HepG2 (cell line): ENCODE data around the gene GLG1. TPM values are rescaled to one million over a fixed set of nuclear protein-coding genes. Genes with fewer than 3 reads are reported as not detected.

Experiments
- BRCA1 ChIP-seq: sonication (generic); formaldehyde crosslinking; IDR thresholded peaks from 2 replicates; pipeline ENCODE4 v1.4.0; 2020; ENCODE audit warnings: missing genetic modification reagents
- EHMT2 ChIP-seq: fragments of 200-600 bp; sonication (generic); IDR thresholded peaks from 2 replicates; pipeline ENCODE4 v1.7.0; 2017; ENCODE audit warnings: antibody characterized with exemption, low read depth, low read length, borderline replicate concordance
- HNF1B ChIP-seq: sonication (generic); formaldehyde crosslinking; IDR thresholded peaks from 2 replicates; pipeline ENCODE4 v1.5.1; 2020; ENCODE audit warnings: mild to moderate bottlenecking, moderate library complexity, missing genetic modification reagents
- IKZF1 ChIP-seq: fragments of 450-650 bp; IDR thresholded peaks from 2 replicates; pipeline ENCODE4 v1.7.1; 2016
- KAT2B ChIP-seq: fragments of 150-350 bp; IDR thresholded peaks from 2 replicates; pipeline ENCODE4 v1.6.1; 2014; ENCODE audit warnings: low read depth, low read length, borderline replicate concordance
- KDM6A ChIP-seq: IDR thresholded peaks from 2 replicates; pipeline ENCODE4 v1.6.1; 2016; ENCODE audit warnings: low read depth
- KMT2A ChIP-seq: sonication (generic); formaldehyde crosslinking; IDR thresholded peaks from 2 replicates; pipeline ENCODE4 v1.4.0; 2020; ENCODE audit warnings: missing genetic modification reagents
- MIER2 ChIP-seq: IDR thresholded peaks from 2 replicates; pipeline ENCODE4 v1.6.1; 2016; ENCODE audit warnings: missing biosample characterization, missing genetic modification reagents
- NAIF1 ChIP-seq: sonication (generic); formaldehyde crosslinking; IDR thresholded peaks from 2 replicates; pipeline ENCODE4 v1.5.0; 2020; ENCODE audit warnings: mild to moderate bottlenecking, missing genetic modification reagents, borderline replicate concordance
- NFE2L2 ChIP-seq: fragments of 150-350 bp; IDR thresholded peaks from 2 replicates; pipeline ENCODE4 v1.6.1; 2014; ENCODE audit warnings: low read length
- SMAD1 ChIP-seq: sonication (generic); formaldehyde crosslinking; IDR thresholded peaks from 2 replicates; pipeline ENCODE4 v1.4.0; 2020; ENCODE audit warnings: missing genetic modification reagents, low read depth, mild to moderate bottlenecking, borderline replicate concordance
- ZBTB33 ChIP-seq: sonication (generic); formaldehyde crosslinking; IDR thresholded peaks from 2 replicates; pipeline ENCODE4 v1.4.0; 2020; ENCODE audit warnings: missing genetic modification reagents
- ZNF256 ChIP-seq: sonication (generic); formaldehyde crosslinking; conservative IDR thresholded peaks from 2 replicates; pipeline ENCODE4 v1.4.0; 2020; ENCODE audit warnings: missing genetic modification reagents
- ZNF318 ChIP-seq: sonication (generic); formaldehyde crosslinking; IDR thresholded peaks from 2 replicates; pipeline ENCODE4 v1.4.0; 2020; ENCODE audit warnings: mild to moderate bottlenecking, missing genetic modification reagents
- ZNF432 ChIP-seq: sonication (generic); formaldehyde crosslinking; IDR thresholded peaks from 2 replicates; pipeline ENCODE4 v1.5.0; 2020; ENCODE audit warnings: missing genetic modification reagents, mild to moderate bottlenecking, borderline replicate concordance
- ZNF547 ChIP-seq: sonication (generic); formaldehyde crosslinking; IDR thresholded peaks from 2 replicates; pipeline ENCODE4 v1.5.1; 2020; ENCODE audit warnings: mild to moderate bottlenecking, missing genetic modification reagents
- polyA plus RNA-seq, 8 experiments: library from polyadenylated mRNA; depleted of rRNA in 3 of 8; stranded (reverse) in 7 of 8; unstranded in 1 of 8; fragments of >200 nt; fragmentation: Illumina TruSeq in 4 of 8; extraction: Trizol in 4 of 8; gene quantifications; 2 replicates each; pipeline versions ENCODE4 v1.2.1 to v1.2.3, GENCODE V29; 2011 to 2016; ENCODE audit warnings: low read depth in 4 of 8, missing spikeins in 1 of 8, mixed read lengths in 1 of 8; ENCODE audit not compliant: insufficient read depth in 1 of 8
- total RNA-seq, 5 experiments: library from RNA; depleted of rRNA; stranded (reverse); fragments of >200 nt; fragmentation: Illumina TruSeq; extraction: Trizol; gene quantifications; 2 replicates each; pipeline ENCODE4 v1.2.3, GENCODE V29; 2016; ENCODE audit warnings: low read depth in 1 of 5

GLG1 gene
- total and polyA plus RNA-seq, 2 of the 13 experiments (the other 11 are each of a cell fraction or from before 2014, with no cell fraction given): 87.7 to 141 TPM

- no peak for TF ChIP-seq ZNF547 (CRISPR knock-in tag)
- peak; percentile 65; the same call in 1 of the 2 replicates for TF ChIP-seq KMT2A (CRISPR knock-in tag)
- peak; percentile 36; the same call in 1 of the 2 replicates for TF ChIP-seq MIER2
- peak; percentile 83 for TF ChIP-seq KDM6A (CRISPR knock-in tag)
- TF ChIP-seq KAT2B: peak; percentile 64; the same call in 1 of the 2 replicates
- TF ChIP-seq BRCA1 (CRISPR knock-in tag): no peak
- no peak for TF ChIP-seq ZNF318 (CRISPR knock-in tag)
- no peak for TF ChIP-seq IKZF1
- no peak for TF ChIP-seq SMAD1 (CRISPR knock-in tag)
- no peak for TF ChIP-seq ZNF432 (CRISPR knock-in tag)
- TF ChIP-seq ZNF256 (CRISPR knock-in tag): no peak
- peak; percentile 92 for TF ChIP-seq HNF1B (CRISPR knock-in tag)
- no peak; the same call in 1 of the 2 replicates for TF ChIP-seq NFE2L2
- TF ChIP-seq EHMT2: peak; percentile 68; the same call in 1 of the 2 replicates
- TF ChIP-seq NAIF1: no peak
- TF ChIP-seq ZBTB33 (CRISPR knock-in tag): peak; percentile 15; the same call in 1 of the 2 replicates
These were observed 36.3 kb downstream of the GLG1 start (continued) for GRCh38 chr16:74570412-74571301.
